ENCODE data around the gene METTL2A. TPM values are rescaled to one million over a fixed set of nuclear protein-coding genes. Genes with fewer than 3 reads are reported as not detected.
"Not testable (repeated sequence)": the region's sequence is repeated elsewhere in the genome, so short reads cannot be mapped to it uniquely, and the experiment has no call there.

The METTL2A gene
- polyA plus RNA-seq, 1 of the 3 experiments (the other 2 are of a cell fraction): 16.8 TPM

DNA sequence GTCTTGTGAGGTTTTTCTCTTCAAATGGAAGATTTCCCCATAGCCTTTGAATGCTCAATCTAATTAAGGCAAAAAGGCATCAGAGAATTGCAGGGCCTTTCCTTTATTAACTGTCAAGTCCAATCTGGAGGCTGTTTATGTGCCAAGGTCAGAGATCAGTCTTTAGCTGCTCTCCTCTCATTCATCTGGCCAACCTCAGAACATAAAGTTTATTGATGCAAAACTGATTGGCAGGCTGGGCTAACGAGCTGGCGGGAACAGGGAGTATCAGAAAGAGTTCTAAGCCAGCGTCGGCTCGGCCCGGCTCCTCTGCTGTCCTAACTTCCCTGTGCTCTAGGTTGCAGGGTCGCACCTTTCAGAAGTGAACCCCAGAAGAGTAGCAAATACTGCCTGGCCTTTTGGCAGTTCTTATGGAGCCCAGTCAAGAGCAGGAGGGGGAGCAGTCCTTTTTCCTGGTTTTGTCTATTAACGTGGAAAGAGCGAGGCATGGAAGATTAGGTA is 47.7 kb downstream of the METTL2A start:
- H2AFZ ChIP-seq (ENCODE audit: low read depth); CTCF ChIA-PET; H3K36me3 ChIP-seq (replicated peaks in 1 of 2; ENCODE audit: control insufficient read depth in 1 of 2, insufficient read depth in 2 of 2, low read length in 1 of 2); H3K9me2 ChIP-seq; H3K9me3 ChIP-seq; H3K4me3 ChIP-seq (ENCODE audit: low read depth in 2 of 2, low read length in 1 of 2); POLR2A ChIA-PET; H4K20me1 ChIP-seq (ENCODE audit: insufficient read depth); H3K27me3 ChIP-seq (ENCODE audit: insufficient read depth); H3K4me1 ChIP-seq (ENCODE audit: control insufficient read depth in 1 of 2, insufficient read depth in 2 of 2, low read depth in 1 of 2, low read length in 1 of 2); DNase-seq; H3K9ac ChIP-seq; H3K4me2 ChIP-seq: not testable (repeated sequence)
- TF ChIP-seq, protein P1, sequence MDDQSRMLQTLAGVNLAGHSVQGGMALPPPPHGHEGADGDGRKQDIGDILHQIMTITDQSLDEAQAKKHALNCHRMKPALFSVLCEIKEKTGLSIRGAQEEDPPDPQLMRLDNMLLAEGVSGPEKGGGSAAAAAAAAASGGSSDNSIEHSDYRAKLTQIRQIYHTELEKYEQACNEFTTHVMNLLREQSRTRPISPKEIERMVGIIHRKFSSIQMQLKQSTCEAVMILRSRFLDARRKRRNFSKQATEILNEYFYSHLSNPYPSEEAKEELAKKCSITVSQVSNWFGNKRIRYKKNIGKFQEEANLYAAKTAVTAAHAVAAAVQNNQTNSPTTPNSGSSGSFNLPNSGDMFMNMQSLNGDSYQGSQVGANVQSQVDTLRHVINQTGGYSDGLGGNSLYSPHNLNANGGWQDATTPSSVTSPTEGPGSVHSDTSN (IDR thresholded peaks at IDR 0.05): peak; percentile 22; the same call in 1 of the 2 replicates
- WGBS (ENCODE audit: low lambda C conversion rate): 97% methylated on average over 9 of the region's 9 CpGs
- peak overlapping the region in 1 of 2 experiments; percentile 63; a peak in 1 of 4 replicates for H3K27ac ChIP-seq (ENCODE audit: low read depth in 2 of 2, low read length in 1 of 2)
- H3K79me2 ChIP-seq (ENCODE audit: insufficient read depth): peaks cover 21% of the 10 kb centered on the region
- H3F3A ChIP-seq (replicated peaks; ENCODE audit: insufficient read depth): peaks cover 49% of the 10 kb centered on the region

DNA sequence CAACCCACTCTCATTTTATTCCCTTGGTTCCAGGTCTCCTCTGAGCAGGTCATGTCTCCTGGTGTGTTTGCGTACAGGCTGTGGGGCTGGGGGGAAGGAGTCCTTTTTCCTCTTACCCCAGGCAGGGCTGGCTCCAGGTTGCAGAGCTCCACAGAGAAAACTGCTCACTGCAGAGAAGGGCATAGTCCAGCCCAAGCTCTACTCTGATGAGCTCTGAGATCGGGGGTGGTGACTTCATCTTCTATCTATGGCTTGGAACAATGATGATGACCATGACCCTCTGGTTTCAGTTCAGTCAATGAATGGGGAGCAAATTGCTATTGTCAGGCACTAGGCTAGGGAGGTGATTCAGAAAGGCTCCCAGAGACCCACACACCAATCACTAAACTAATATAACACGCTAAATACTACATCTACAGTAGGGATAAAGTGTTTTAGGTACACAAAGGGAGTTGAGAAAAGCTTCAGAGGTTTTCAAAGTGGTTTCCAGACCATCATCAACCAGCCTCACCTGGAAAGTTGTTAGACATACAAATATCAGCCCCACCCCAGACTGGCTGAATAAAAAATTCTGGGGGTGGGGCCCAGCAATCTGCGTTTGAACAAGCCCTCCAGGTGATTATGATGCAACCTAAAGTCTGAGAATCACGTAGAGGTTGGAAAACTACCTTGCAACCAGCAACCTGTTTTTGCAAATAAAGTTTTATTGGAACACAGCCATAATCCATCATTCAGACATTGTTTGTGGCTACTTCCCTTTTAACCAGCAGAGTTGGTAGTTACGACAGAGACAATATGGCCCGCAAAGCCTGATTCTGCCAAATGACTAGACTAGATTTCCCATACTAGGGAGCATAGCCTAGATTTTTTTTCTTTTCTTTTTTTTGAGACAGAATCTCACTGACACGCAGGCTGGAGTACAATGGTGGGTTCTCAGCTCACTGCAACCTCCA is 49.6 kb downstream of the METTL2A start:
- H3K9me3 ChIP-seq, CTCF ChIA-PET: not testable (repeated sequence)

DNA sequence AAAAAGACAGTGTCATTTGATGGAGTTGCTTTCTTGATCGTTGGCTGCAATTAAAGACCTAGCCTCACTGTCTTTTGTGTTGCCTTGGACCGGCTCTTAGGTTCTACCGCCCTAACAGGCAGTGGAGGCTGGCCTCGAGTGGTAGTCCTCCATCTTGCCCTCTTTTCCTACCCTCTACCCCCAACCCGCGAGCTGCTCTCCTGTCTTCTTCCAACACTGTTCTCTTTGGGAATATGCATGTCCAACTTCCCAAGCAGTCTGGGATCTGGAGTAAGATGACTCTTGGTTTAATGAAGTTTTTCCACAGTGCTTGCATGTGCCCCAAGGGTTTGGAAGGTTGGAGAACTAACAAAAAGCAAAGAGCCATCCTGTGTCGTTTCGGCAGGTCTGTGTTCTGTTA is 53.4 kb downstream of the METTL2A start:
- CTCF ChIA-PET; POLR2A ChIA-PET; H3K36me3 ChIP-seq (replicated peaks in 1 of 2; ENCODE audit: control insufficient read depth in 1 of 2, insufficient read depth in 2 of 2, low read length in 1 of 2); H2AFZ ChIP-seq (ENCODE audit: low read depth); H3K9me2 ChIP-seq; H3K27me3 ChIP-seq (ENCODE audit: insufficient read depth); H3K9me3 ChIP-seq; DNase-seq; H4K20me1 ChIP-seq (ENCODE audit: insufficient read depth): not testable (repeated sequence)
- Histone ChIP-seq H3K4me2 (peak overlapping the region; percentile 88), H3K9ac (peak overlapping the region; percentile 93; the same call in 1 of the 2 replicates), H3K4me1 (ENCODE audit: control insufficient read depth in 1 of 2, insufficient read depth in 2 of 2, low read depth in 1 of 2, low read length in 1 of 2) (peaks cover 7 to 13% of the 10 kb centered on the region in 2 experiments; a peak in 3 of 4 replicates), H3K79me2 (ENCODE audit: insufficient read depth) (peaks cover 70% of the 10 kb centered on the region), H3K4me3 (ENCODE audit: low read depth in 2 of 2, low read length in 1 of 2) (peak overlapping the region; percentile 71 to 92), H3F3A (replicated peaks; ENCODE audit: insufficient read depth) (peaks cover 37% of the 10 kb centered on the region), H3K27ac (ENCODE audit: low read depth in 2 of 2, low read length in 1 of 2) (peak overlapping the region in 1 of 2 experiments; percentile 48; a peak in 2 of 4 replicates)
- 93% methylated on average over 8 of the region's 8 CpGs for WGBS (ENCODE audit: low lambda C conversion rate)

More for the DNA sequence above, 49.6 kb downstream of the METTL2A start:
- H2AFZ ChIP-seq (ENCODE audit: low read depth); POLR2A ChIA-PET; H3K27me3 ChIP-seq (ENCODE audit: insufficient read depth); DNase-seq; H3K4me2 ChIP-seq; H4K20me1 ChIP-seq (ENCODE audit: insufficient read depth); H3K9me2 ChIP-seq; H3K36me3 ChIP-seq (replicated peaks in 1 of 2; ENCODE audit: control insufficient read depth in 1 of 2, insufficient read depth in 2 of 2, low read length in 1 of 2); H3K27ac ChIP-seq (ENCODE audit: low read depth in 2 of 2, low read length in 1 of 2); H3K4me3 ChIP-seq (ENCODE audit: low read depth in 2 of 2, low read length in 1 of 2); H3K9ac ChIP-seq: not testable (repeated sequence)
- 90% methylated on average over 8 of the region's 8 CpGs for WGBS (ENCODE audit: low lambda C conversion rate)
- peaks cover 38% of the 10 kb centered on the region for H3K79me2 ChIP-seq (ENCODE audit: insufficient read depth)
- H3F3A ChIP-seq (replicated peaks; ENCODE audit: insufficient read depth): peaks cover 49% of the 10 kb centered on the region
- peaks cover 8 to 10% of the 10 kb centered on the region in 2 experiments; a peak in 2 of 4 replicates for H3K4me1 ChIP-seq (ENCODE audit: control insufficient read depth in 1 of 2, insufficient read depth in 2 of 2, low read depth in 1 of 2, low read length in 1 of 2)

DNA sequence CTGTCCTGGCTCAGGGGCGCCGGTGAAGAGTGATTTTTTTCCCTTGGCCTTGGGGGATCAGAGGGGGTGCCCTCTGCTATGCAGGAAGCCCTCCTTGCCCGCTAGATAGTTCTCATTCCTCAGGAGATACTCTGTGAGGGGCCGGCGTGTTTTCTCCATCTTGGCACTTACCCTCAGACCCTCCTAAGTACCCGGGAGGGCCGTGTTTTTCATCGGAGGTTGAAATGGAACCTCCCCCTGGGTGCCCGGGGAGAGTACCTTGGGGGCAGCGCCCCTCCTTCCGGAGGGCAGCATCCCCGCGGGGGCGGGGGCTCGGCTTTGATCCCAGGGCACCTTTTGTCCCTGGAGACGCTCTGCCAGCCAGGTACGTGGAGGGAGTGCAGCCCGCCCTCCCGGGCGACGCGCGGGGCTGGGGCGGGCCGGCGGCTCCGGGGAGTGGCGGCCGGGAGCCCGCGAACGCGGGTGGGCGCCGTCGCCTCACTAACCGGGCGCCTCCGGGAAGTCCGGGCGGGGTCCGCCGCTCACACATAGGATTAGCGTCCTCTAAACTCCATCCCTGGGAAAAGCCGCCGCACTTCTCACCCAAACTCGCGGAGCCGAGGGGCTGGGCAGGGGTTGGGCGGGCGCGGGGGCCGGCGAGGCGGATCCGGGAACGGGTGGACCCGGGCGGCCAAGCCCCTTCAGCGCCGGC is 54.2 kb downstream of the METTL2A start:
- H3K9me2 ChIP-seq; H3K9me3 ChIP-seq; CTCF ChIA-PET; H3K27me3 ChIP-seq (ENCODE audit: insufficient read depth); POLR2A ChIA-PET: not testable (repeated sequence)
- Histone ChIP-seq H4K20me1 (ENCODE audit: insufficient read depth) (peaks cover 15% of the 10 kb centered on the region), H3K9ac (peak overlapping the region; percentile 93), H3K4me1 (ENCODE audit: control insufficient read depth in 1 of 2, insufficient read depth in 2 of 2, low read depth in 1 of 2, low read length in 1 of 2) (peaks cover 7 to 13% of the 10 kb centered on the region in 2 experiments; a peak in 3 of 4 replicates), H2AFZ (ENCODE audit: low read depth) (peak overlapping the region; percentile 74; the same call in 1 of the 2 replicates), H3F3A (replicated peaks; ENCODE audit: insufficient read depth) (peaks cover 34% of the 10 kb centered on the region), H3K36me3 (replicated peaks in 1 of 2; ENCODE audit: control insufficient read depth in 1 of 2, insufficient read depth in 2 of 2, low read length in 1 of 2) (peaks cover 7 to 14% of the 10 kb centered on the region in 2 experiments), H3K79me2 (ENCODE audit: insufficient read depth) (peaks cover 77% of the 10 kb centered on the region), H3K4me2 (peak overlapping the region; percentile 88), H3K27ac (ENCODE audit: low read depth in 2 of 2, low read length in 1 of 2) (peak overlapping the region; percentile 48 to 77), H3K4me3 (ENCODE audit: low read depth in 2 of 2, low read length in 1 of 2) (peak overlapping the region; percentile 71 to 92)
- peak; percentile 32 for DNase-seq
- 4% methylated on average over 20 of the region's 61 CpGs for WGBS (ENCODE audit: low lambda C conversion rate)

All from SK-N-SH (cell line).